ENCODE measurements around the gene ELP5. TPM values are rescaled to one million over a fixed set of nuclear protein-coding genes. Genes with fewer than 3 reads are reported as not detected.
"Not testable (repeated sequence)": the region's sequence is repeated elsewhere in the genome, so short reads cannot be mapped to it uniquely, and the experiment has no call there.

The ELP5 gene
- total RNA-seq, 1 experiment from 2014 or later: 46.7 TPM

- no peak for DNase-seq (ENCODE audit: low spot score)
Observed at GRCh38 chr17:7236808-7237207, 15.2 kb upstream of the ELP5 start.

GRCh38 chr17:7237266-7237760 is 14.7 kb upstream of the ELP5 start:
- DNase-seq (ENCODE audit: low spot score): no peak

- peak; percentile 65 for DNase-seq (ENCODE audit: low spot score)
Observed at GRCh38 chr17:7237761-7238419, 14.1 kb upstream of the ELP5 start.

- no peak for DNase-seq (ENCODE audit: low spot score)
Observed at GRCh38 chr17:7238420-7239090, 13.5 kb upstream of the ELP5 start.

- peak; percentile 97 for DNase-seq (ENCODE audit: low spot score)
Observed at GRCh38 chr17:7239091-7240027, 12.7 kb upstream of the ELP5 start, which contains the start of gene PHF23. Gene PHF23, minus strand, starts transcription at chr17:7239457. Its CDS starts 178 bp downstream, at chr17:7239279.

- no peak for DNase-seq (ENCODE audit: low spot score)
Observed at GRCh38 chr17:7240375-7240774, 11.6 kb upstream of the ELP5 start.

GRCh38 chr17:7241090-7241733 is 10.8 kb upstream of the ELP5 start:
- DNase-seq (ENCODE audit: low spot score): no peak

- DNase-seq (ENCODE audit: low spot score): peak; percentile 87
Observed at GRCh38 chr17:7241783-7242716, 10.0 kb upstream of the ELP5 start, which contains the start of gene GABARAP. Gene GABARAP, minus strand, starts transcription at chr17:7242449. Its CDS starts 119 bp downstream, at chr17:7242330.

GRCh38 chr17:7242717-7243452 is 9.1 kb upstream of the ELP5 start:
- peak; percentile 89 for DNase-seq (ENCODE audit: low spot score)

- no peak for DNase-seq (ENCODE audit: low spot score)
Observed at GRCh38 chr17:7243453-7243729, 8.6 kb upstream of the ELP5 start.

- DNase-seq (ENCODE audit: low spot score): not testable (repeated sequence)
Observed at GRCh38 chr17:7243838-7244237, 8.2 kb upstream of the ELP5 start.

GRCh38 chr17:7246779-7247178 is 5.2 kb upstream of the ELP5 start:
- DNase-seq (ENCODE audit: low spot score): no peak

- no peak for DNase-seq (ENCODE audit: low spot score)
Observed at GRCh38 chr17:7248796-7249195, 3.2 kb upstream of the ELP5 start.

GRCh38 chr17:7249214-7249613 is 2.8 kb upstream of the ELP5 start:
- no peak for DNase-seq (ENCODE audit: low spot score)

GRCh38 chr17:7249830-7250229 is 2.2 kb upstream of the ELP5 start:
- DNase-seq (ENCODE audit: low spot score): no peak

GRCh38 chr17:7250695-7251627 is 1.1 kb upstream of the ELP5 start:
- no peak for DNase-seq (ENCODE audit: low spot score)

GRCh38 chr17:7251661-7252175 is 297 bp upstream of the ELP5 start, which contains the start of gene CTDNEP1:
Gene CTDNEP1, minus strand, starts transcription at chr17:7251734. Its CDS starts 438 bp downstream, at chr17:7251296.
- peak; percentile 96 for DNase-seq (ENCODE audit: low spot score)

- DNase-seq (ENCODE audit: low spot score): peak; percentile 21
Observed at GRCh38 chr17:7253082-7253481, 1.1 kb downstream of the ELP5 start.
